Astrocyte (in vitro differentiated cells and primary cell): ENCODE measurements around the gene MYH13. TPM values are rescaled to one million over a fixed set of nuclear protein-coding genes. Genes with fewer than 3 reads are reported as not detected.

Source experiments
- DNase-seq: peaks from one replicate; pipeline ENCODE4 v3.0.0-alpha.2; 2010; ENCODE audit warnings: low read depth
- FAIRE-seq: peaks from 2 replicates; lab custom pipeline; 2011; peaks lifted over from hg19 to GRCh38; lab: Jason Lieb, UNC
- H2AFZ ChIP-seq: 2 replicates; pipeline ENCODE4 v1.6.0; 2012; ENCODE audit warnings: low read depth, low read length, inconsistent platforms
- H3K27ac ChIP-seq: 2 replicates; pipeline ENCODE4 v1.5.1; 2011; ENCODE audit warnings: low read depth, low read length, inconsistent platforms
- H3K27me3 ChIP-seq: 2 replicates; pipeline ENCODE4 v1.6.0; 2011; ENCODE audit warnings: low read length, inconsistent platforms; ENCODE audit not compliant: insufficient read depth
- H3K36me3 ChIP-seq: 2 replicates; pipeline ENCODE4 v1.5.1; 2011; ENCODE audit warnings: low read length, inconsistent platforms; ENCODE audit not compliant: insufficient read depth
- H3K4me1 ChIP-seq: 2 replicates; pipeline ENCODE4 v1.5.1; 2011; ENCODE audit warnings: low read length, inconsistent platforms; ENCODE audit not compliant: insufficient read depth
- H3K4me2 ChIP-seq: 2 replicates; pipeline ENCODE4 v1.6.0; 2012; ENCODE audit warnings: low read length, inconsistent platforms
- H3K4me3 ChIP-seq: 2 replicates; pipeline ENCODE4 v1.5.1; 2011; ENCODE audit warnings: low read depth, mild to moderate bottlenecking, low read length, inconsistent platforms; ENCODE audit not compliant: insufficient read depth
- H3K79me2 ChIP-seq: 2 replicates; pipeline ENCODE4 v1.6.0; 2012; ENCODE audit warnings: mild to moderate bottlenecking, low read length, inconsistent platforms; ENCODE audit not compliant: insufficient read depth
- H3K9ac ChIP-seq: 2 replicates; pipeline ENCODE4 v1.6.0; 2012; ENCODE audit warnings: mild to moderate bottlenecking, low read length, inconsistent platforms
- H3K9me3 ChIP-seq: 2 replicates; pipeline ENCODE4 v1.5.1; 2012; ENCODE audit warnings: low read depth, mild to moderate bottlenecking, low read length, inconsistent platforms; ENCODE audit not compliant: insufficient read depth
- H4K20me1 ChIP-seq: 2 replicates; pipeline ENCODE4 v1.6.0; 2012; ENCODE audit warnings: low read length, inconsistent platforms; ENCODE audit not compliant: insufficient read depth
- H3K27ac Mint-ChIP-seq: one replicate; pipeline ENCODE4 v1.8.0; 2021; ENCODE audit warnings: mild to moderate bottlenecking, mixed read lengths; ENCODE audit not compliant: unreplicated experiment
- H3K27me3 Mint-ChIP-seq: one replicate; pipeline ENCODE4 v1.8.0; 2021; ENCODE audit warnings: low read depth, mixed read lengths; ENCODE audit not compliant: unreplicated experiment
- H3K36me3 Mint-ChIP-seq: one replicate; pipeline ENCODE4 v1.8.0; 2021; ENCODE audit warnings: low read depth, mixed read lengths; ENCODE audit not compliant: unreplicated experiment
- H3K4me1 Mint-ChIP-seq: one replicate; pipeline ENCODE4 v1.8.0; 2021; ENCODE audit warnings: low read depth, mixed read lengths; ENCODE audit not compliant: unreplicated experiment
- H3K4me3 Mint-ChIP-seq: one replicate; pipeline ENCODE4 v1.8.0; 2021; ENCODE audit warnings: mild to moderate bottlenecking, moderate library complexity, mixed read lengths; ENCODE audit not compliant: unreplicated experiment
- H3K9me3 Mint-ChIP-seq: one replicate; pipeline ENCODE4 v1.8.0; 2021; ENCODE audit warnings: mild to moderate bottlenecking, mixed read lengths; ENCODE audit not compliant: unreplicated experiment
- CTCF ChIP-seq: IDR thresholded peaks from 2 replicates; pipeline ENCODE4 v1.5.1; 2011; ENCODE audit warnings: low read depth, mild to moderate bottlenecking, inconsistent platforms, low read length, moderate library complexity; ENCODE audit not compliant: insufficient read depth
- EZH2 ChIP-seq: IDR thresholded peaks from 2 replicates; pipeline ENCODE4 v1.6.1; 2012; ENCODE audit warnings: mild to moderate bottlenecking, low read length, inconsistent platforms; ENCODE audit not compliant: insufficient read depth
- total RNA-seq: library from RNA; stranded (reverse); gene quantifications from 2 replicates; pipeline ENCODE4 v1.2.1, GENCODE V29; 2021

The MYH13 gene
- total RNA-seq, 1 donor from 2014 or later = not detected

- Histone ChIP-seq H3K4me3 (no peak overlapping the region), H3K9ac (no peak overlapping the region), H3K27ac (no peak overlapping the region), H2AFZ (no peak overlapping the region), H3K36me3 (no peaks in the 10 kb centered on the region), H3K4me2 (no peak overlapping the region), H4K20me1 (no peaks in the 10 kb centered on the region), H3K27me3 (no peaks in the 10 kb centered on the region), H3K4me1 (no peaks in the 10 kb centered on the region), H3K9me3 (no peaks in the 10 kb centered on the region), H3K79me2 (no peaks in the 10 kb centered on the region)
- Mint-ChIP-seq H3K4me1 (no peaks in the 10 kb centered on the region), H3K27ac (no peak overlapping the region), H3K4me3 (no peak overlapping the region), H3K36me3 (no peaks in the 10 kb centered on the region), H3K9me3 (peaks cover 4% of the 10 kb centered on the region), H3K27me3 (peaks cover 6% of the 10 kb centered on the region)
- DNase-seq (no peak), FAIRE-seq (no peak)
- TF ChIP-seq EZH2 (no peak), CTCF (no peak)
Measured at GRCh38 chr17:10305398-10305797, 67.4 kb downstream of the MYH13 start.

- no peak overlapping the region for H3K27ac Mint-ChIP-seq
Measured at GRCh38 chr17:10304758-10305300, 68.0 kb downstream of the MYH13 start.

More at GRCh38 chr17:10304758-10305300, 68.0 kb downstream of the MYH13 start:
- Histone ChIP-seq H3K79me2 (no peaks in the 10 kb centered on the region), H3K9ac (no peak overlapping the region), H3K36me3 (no peaks in the 10 kb centered on the region), H4K20me1 (no peaks in the 10 kb centered on the region), H3K27ac (no peak overlapping the region), H3K4me2 (no peak overlapping the region), H3K9me3 (no peaks in the 10 kb centered on the region), H3K4me3 (no peak overlapping the region), H3K27me3 (no peaks in the 10 kb centered on the region), H3K4me1 (no peaks in the 10 kb centered on the region), H2AFZ (no peak overlapping the region)
- Mint-ChIP-seq H3K36me3 (no peaks in the 10 kb centered on the region), H3K4me1 (no peaks in the 10 kb centered on the region), H3K27me3 (peaks cover 6% of the 10 kb centered on the region), H3K4me3 (no peak overlapping the region), H3K9me3 (peaks cover 4% of the 10 kb centered on the region)
- no peak for DNase-seq
- no peak for FAIRE-seq
- TF ChIP-seq CTCF (no peak), EZH2 (no peak)
